GM20431 (cell line): ENCODE data around the gene DOK4.
"Not testable (repeated sequence)": the region's sequence is repeated elsewhere in the genome, so short reads cannot be mapped to it uniquely, and the experiment has no call there.

Experiments
- in situ Hi-C: fragments of 300-500 bp; cut with MseI, MboI; formaldehyde crosslinking; loops from one replicate; pipeline ENCODE4 v1.15.0; 2020; ENCODE audit warnings: low sequenced_read_pairs; ENCODE audit not compliant: unreplicated experiment

DOK4 gene

DNA sequence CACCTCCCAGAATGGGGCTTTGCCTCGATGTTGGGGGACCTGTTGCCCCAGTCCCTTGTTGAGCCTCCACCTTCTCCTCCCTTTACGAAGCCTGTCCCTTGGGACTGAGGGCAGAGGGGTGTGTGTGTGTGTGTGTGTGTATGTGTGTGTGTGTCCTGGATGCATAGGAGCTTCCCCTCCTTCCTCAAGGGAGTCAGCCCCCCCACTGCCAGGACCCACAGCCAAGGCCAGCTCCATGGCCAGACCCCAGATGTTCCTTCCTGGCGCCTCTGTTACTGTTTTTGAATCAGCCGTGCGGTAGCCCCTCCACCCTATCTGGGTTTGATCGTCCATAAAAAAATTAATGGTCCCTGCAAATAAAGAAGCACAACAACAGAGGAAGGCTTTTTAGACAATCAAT is 17.7 kb upstream of the DOK4 start:
- in situ Hi-C loops, result no loop called here

DNA sequence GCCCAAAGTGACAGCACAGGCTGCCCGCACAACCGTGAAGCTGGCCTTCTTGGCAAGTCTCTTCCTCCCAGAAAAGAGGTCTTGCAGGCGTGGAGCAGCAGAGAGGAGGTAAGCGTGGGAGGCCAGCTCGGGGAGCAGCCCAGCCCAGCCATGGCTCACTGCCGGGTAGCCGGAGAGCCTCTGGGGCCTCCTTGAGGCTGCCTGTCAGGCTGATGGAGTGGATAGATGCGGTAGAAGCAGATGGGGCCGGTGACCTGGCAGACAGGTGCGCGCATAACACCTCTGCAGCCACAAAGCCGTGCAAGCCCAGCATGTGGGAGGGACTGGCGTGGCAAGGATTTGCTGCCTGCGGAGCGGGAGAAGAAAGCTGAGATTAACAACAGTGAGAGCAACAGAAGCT is 17.1 kb upstream of the DOK4 start:
- in situ Hi-C loops, result no loop called here

DNA sequence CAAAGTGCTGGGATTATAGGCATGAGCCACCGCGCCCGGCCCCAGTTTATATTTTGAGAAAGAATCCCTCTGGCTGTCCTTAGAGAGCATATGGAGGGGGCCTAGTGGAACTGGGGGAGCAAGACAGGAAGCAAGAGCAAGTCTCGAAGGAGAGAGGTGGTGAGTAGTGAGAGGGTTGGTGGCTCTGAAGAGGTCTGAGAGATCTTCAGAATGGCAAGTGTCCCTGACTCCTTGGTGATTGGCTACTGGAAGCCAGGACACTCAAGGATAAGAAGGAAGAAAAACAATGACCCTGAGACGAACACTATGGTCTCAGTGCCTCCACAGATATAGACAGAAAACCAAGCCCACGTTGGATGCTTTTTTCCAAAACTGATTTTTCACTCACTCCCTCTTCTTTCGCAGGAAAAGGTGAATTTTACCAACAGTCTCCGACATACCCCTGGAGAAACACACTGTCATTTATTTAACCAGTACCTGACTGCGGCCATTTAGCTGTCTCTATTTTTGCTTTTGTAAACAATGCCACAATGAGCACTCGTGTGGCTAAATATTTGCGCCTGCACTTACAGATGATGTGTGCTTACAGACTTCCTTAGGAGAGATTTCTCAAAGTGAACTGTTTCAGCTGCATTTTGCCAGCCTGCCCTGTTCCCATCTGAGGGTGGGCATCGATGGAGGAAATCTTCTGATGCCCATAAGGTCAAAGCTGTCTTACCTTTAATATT is 15.9 kb upstream of the DOK4 start:
- in situ Hi-C loops, result no loop called here

DNA sequence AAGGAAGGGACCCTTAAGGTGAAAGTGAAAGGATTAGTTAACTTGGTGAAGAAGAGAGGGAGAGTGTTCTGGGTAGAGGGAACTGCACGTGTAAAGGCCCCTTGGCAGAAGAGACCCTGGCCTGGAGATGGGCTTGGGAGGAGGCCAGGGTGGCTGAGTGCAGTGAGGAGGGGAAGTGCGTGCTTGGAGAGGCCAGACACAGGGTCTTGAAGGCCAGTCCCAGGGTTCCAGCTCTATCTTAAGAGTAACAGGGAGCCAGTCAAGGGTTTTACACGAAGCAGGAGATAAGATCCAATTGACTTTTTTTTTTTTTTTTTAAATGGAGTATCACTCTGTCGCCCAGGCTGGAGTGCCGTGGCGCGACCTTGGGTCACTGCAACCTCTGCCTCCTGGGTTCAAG is 15.2 kb upstream of the DOK4 start:
- in situ Hi-C loops, result no loop called here

DNA sequence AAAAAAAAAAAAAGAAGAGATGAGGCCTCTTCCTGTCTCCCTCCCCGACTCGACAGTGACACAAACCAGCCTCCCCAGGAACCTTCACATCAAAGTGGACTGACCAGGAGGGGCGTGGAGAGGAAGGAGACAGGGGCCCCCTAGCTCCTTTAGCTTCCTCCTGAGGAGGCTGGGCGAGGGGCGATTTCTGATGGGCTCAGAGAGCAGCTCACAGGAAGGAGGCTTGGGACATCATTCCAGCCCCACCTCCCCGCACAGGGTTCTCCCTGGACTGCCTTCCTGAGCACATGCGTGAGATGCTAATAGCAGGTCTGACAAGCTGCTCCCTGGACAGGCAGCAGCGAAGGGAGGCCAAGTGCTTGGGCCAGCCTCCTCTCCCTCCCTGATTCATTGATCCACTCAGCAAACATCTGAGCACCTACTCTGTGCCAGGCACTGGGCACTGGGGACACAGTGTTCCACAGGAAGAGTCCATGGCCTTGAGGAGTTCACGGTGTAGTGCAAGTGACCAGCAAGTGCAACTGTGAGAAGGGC is 14.4 kb upstream of the DOK4 start:
- in situ Hi-C loops, result no loop called here

DNA sequence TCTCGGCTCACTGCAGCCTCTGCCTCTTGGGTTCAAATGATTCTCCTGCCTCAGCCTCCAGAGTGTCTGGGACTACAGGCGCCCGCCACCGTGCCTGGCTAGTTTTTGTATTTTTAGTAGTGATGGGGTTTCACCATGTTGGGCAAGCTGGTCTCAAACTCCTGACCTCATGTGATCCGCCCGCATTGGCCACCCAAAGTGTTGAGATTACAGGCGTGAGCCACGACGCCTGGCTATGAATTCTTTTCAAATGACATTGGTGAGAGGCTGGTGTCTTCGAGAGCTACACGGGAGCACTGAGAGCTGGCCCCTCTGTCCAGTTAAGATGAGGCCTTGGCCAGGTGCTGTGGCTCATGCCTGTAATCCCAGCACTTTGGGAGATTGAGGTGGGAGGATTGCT is 13.6 kb upstream of the DOK4 start:
- in situ Hi-C loops, result not testable (repeated sequence)

DNA sequence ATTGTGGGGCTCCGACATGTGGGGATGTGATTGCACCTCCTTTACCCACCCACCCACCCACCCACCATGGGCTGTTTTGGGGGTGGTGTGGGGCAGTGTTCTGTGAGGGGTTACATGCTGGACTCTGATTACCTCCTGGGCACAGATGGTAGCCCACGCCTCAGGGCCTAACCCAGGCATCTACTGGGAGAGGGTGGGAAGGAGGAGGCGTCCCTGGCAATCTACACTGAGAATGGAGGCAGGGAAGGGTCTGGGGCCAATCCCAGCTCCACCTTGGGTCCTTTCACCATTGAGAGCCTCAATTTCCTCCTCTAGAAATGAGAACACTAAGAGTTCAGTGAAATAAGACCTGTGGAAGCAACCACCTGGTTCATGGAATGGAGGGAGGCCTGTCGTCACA is 11.7 kb upstream of the DOK4 start:
- in situ Hi-C loops, result no loop called here

DNA sequence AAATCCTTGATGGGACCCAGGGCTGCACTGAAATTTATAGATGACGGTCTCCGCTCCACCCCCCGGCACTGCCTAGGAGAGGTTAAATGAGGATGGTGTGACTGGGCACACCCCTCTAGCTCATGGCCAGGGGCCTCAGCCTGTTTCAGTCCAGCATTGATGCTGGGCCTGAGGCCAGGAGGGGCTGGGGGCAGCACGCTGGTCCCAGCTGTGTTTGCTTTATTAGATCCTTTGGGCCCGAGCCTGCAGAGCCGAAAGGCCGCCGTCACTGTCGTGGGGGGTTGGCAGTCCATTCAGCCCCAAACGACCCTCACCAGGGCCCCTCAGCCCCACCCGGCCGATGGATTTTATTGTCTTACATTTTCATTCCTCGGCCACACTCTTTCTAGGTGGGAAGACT is 10.8 kb upstream of the DOK4 start:
- in situ Hi-C loops, result no loop called here

DNA sequence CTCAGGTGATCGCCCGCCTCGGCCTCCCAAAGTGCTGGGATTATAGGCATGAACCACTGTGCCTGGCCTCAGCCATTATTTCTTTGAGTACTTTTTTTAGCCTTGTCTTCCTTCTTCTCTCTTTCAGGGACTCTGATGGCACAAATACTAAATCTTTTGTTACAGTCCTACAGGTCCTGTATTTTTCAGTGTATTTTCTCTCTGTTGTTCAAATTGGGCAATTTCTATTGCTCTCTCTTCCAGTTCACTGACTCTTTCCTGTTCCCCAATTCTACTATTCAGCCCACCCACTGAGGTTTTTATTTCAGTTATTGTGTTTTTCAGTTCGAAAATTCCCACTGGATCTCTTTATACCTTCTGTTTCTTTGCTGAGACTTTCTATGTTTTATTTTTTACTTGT is 7.5 kb upstream of the DOK4 start:
- in situ Hi-C loops, result no loop called here

DNA sequence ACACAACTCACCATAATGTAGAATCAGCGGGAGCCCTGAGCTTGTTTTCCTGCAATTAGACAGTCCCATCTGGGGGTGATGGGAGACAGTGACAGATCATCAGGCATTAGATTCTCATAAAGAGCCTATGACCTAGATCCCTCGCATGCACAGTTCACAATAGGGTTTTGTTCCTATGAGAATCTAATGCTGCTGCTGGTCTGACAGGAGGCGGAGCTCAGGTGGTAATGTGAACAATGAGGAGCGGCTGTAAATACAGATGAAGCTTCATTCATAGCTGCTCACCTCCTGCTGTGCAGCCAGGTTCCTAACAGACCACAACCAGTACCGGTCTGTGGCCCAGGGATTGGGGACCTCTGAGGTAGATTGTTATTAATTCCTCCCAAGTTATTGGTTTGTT is 2.9 kb upstream of the DOK4 start:
- in situ Hi-C loops, result no loop called here

DNA sequence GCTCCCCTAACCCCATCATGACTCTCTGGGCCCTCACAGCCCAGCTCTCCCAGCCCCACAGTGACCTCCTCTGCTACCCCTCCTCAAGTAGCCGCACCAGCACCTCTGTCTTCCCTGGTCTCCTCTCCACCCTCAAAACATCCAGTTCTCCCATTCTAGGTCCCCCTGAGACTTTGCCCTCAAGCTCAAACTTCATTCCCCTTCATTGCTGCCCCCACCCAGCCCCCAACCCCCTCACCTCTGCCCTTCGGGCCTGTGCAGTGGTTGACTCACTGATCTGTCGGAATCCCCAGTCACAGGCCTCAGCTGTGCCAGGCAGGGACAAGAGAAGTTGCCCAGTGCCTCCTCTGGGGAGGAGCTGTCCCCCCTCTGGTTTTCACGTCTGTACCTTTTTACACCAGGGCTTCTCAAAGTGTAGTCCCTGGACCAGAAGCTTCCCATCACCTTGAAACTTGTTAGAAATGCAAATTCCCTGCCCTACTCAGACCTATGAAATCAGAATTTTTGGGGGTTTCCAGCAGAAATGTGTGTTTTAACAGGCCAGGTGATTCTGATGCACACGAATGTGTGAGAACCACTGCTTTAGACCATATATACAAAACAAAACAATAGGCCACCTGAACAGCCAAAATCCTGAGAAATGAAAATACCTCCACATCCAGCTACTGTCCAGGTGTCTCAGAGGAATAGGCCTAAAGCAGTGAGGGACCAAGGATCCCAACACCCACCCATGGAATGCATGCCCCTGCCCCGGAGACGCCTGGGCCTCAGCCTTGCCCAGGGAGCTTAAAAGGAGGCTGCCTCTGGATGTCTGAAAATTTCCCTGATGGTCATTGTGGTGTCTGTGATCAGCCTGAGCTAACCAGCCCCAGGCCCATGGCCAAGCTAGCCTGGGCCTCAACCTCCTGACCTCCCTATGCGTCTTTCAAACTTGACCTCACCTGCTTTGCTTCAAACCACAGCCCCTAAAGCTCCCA is 853 bp upstream of the DOK4 start:
- in situ Hi-C loops, result no loop called here

DNA sequence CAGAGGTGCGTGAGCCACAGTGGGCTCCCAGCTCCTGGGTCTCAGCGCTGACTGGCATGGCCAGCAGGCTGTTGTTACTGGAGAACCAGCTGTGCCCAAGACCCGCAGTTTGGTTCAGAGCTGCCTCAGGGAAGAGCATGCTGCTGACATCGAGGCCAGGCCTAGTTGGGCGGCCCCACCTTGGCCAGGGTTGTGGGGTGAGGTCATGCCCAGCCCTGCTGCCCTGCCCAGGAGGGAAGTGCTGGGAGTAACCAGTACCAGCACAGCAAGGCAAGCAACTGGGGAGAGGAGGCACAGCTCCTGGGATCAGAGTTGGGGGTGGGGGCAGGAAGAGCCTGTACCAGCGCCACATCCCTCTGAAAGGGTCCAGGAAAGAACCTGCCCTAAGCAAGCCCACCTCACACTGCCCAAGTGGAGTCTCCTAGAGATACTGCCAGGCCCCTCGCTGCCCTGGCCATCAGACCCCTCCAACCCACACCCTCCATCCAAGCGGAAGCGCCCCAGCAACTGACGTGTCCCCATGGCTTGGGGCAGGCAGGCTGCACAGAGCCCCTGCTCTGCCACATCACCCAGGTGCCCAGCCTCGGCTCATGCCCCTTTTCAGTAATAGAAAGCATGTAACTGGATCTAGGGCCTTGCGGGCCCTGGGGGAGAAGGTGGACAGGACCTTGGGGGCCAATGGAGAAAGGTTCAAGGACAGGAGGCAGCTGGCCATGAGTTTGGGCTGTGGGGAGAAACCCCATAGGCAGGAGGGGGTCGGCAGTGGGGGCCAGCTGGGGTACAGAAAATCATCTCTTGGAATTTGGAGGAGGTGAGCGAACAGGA is 990 bp downstream of the DOK4 start:
- in situ Hi-C loops, result no loop called here

DNA sequence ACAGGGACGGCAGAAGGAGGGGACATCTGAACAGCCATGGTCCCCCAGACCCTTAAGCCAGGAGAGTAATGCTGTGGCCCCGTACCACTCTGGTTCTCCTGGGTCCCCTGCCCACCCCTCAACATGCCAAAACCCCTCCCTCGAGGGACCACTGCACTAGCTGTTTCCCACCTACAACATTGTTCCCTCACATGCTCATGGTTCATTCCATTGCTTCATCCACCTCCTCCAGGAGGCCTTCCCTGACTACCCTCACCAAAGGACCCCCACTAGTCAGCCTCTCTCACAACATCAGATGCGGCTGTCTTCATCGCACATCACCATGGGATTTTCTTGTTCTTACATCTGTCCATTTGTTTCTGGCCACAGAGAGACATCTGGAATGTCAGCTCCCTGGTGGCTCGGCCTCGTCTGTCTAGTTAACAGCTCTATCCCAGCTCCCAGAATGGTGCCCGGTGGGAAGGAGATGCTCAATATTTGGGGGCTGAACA is 1.7 kb downstream of the DOK4 start:
- in situ Hi-C loops, result no loop called here

DNA sequence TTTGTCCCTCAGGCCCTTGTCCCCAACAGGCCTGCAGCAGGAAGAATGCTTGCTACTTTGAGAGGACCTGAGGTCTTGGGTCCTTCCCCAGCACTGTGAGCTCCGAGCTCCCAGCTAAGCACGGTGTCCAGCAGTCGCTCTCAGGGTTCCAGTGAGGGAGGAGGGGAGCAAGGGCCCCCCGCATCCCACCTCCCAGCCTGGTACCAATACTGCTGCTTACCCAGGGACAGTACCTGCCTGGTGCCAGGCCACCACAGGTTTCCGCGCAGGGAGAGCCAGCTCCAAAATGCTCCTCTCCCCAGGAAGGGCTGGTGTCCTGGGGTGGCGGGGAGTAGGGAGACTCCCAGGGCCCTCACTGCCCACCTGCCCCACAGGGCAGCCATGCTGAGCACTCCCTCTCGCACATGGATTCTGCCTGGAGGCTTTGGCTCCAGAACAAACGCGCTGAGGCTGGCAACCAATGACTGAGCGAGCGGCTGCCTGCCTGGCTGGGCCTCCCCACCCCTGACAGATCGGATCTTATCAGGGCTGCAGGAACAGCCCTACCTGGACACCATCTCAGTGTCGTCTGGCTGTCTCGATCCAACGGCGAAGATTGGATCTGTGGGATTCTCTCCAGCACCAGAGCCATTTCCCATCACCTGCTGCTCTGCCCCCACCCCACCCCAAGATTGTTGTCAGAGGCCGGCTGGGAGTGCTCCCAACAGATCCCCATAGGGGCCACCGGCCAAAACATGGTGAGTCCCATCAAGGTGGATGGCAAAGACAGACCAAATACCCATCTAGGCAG is 2.4 kb downstream of the DOK4 start:
- in situ Hi-C loops, result no loop called here

DNA sequence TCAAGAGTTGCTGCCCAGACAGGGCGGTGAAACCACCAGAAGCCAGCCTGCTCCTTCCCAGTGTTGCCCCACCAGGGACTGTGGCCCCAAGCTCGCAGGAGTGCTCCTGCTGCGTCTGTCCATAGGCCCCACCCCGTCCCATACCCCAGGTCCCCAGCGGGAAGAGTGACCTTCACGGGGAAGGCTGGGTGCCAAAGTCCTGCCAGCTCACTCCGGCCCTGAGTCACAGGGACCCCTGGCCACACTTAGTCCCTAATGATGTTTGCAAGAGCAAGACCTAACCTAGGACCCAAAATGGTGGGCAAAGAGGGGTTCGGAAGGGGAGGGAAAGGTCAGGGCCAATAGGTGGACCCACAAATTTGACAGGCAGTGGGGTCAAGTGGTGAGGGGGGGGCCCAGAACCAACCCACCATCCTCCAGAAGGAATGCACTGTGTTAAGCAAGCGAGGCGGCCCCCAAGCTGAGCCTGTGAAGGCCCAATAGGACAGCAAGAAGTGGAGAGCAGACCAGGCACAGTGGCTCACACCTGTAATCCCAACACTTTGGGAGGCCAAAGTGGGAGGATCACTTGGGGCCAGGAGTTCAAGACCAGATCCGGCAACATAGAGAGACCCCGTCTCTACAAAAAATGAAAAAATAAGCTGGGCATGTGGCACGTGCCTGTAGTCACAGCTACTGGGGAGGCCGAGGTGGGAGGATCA is 3.3 kb downstream of the DOK4 start:
- in situ Hi-C loops, result no loop called here

DNA sequence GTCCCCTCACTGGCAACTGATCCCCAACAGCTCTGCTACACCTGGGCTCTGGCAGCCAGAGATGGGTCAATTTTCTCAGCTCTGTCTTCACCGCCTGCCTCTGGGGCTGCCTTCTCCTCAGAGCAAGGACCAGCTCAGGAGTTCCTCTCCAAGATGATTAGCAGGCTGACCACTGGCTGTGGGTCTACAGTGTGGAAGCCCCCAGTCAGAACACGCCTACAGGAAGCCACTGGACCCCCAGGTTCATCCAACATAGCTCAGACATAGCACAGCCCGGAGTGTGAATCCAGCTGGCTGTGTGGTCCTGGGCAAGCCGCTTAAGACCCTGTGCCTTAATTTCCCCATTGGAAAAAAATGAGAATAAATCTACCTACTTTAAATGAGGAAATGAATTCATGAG is 4.9 kb downstream of the DOK4 start:
- in situ Hi-C loops, result no loop called here

DNA sequence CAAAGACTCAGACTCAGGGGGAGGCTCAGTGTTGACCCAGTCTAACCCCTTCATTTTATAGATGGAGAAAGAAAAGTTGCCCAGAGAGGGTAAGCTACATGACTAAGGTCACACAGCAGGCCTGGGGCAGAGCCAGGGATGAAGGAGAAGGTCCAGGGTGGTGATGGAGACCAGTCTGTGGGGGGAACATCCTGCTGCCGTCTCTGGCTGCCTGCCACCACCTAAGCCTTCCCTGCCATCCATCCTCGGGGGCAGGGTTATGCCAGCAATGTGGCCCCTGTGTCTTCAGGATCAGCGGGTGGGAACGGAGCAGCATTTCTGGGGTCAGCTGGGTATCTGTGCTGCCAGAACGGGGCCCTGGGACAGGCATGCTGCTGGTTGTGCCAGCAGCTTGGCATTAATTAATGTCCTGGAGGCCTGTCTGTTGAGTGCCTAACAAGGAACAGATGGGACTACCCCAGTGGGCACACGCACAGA is 5.5 kb downstream of the DOK4 start:
- in situ Hi-C loops, result no loop called here

DNA sequence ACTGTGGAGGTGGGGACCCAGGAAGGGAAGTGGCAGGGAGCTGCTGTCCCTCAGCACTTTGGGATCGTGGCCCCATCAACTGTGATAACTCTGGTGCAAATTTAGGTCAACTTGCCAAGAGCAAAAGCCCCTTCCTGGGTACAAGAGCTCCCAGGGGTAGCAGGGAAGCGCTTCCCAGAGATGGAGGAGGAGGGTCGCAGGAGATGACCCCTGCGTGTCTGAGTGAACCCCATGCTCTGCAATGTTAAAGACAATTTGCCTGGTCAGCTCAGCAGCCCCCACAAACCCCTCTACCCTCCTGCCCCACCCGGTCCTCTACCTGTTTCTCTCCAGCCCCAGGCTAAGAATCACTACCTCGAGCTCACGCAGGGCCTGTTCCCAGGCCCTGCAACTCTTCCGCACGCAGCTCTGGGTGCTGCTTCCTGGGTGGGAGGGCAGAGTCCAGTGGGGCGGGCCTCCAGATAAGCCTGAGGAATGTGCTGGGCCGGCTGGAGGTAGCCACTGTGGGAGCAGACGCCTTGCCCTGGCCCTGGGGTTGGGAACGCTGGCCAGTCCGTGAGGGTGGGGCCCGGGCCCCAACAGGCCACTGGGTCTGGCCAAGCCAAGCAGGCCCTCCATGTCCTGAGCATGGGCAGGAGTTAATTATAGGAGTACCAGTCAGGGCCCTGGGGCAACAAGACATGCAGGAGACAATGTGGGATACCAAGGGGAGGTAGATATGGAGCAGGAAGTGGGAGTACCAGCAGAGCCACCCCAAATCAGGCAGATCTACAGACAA is 6.1 kb downstream of the DOK4 start:
- in situ Hi-C loops, result no loop called here
